Esophagus mucosa (tissue), 1 donor: ENCODE measurements around the gene CBX4. TPM values are rescaled to one million over a fixed set of nuclear protein-coding genes. Genes with fewer than 3 reads are reported as not detected.
"Not testable (repeated sequence)": the region's sequence is repeated elsewhere in the genome, so short reads cannot be mapped to it uniquely, and the experiment has no call there.

Experiments used
- ATAC-seq: fragments of 200-7000 bp; cut with Tn5 transposase; one replicate; pipeline ENCODE4 v1.9.1; 2020
- total RNA-seq: library from RNA; stranded (reverse); gene quantifications from one replicate; pipeline ENCODE4 v1.2.4, GENCODE V29; 2023
- donor health status: DM: yes; HTN: yes; CAD: no.

Gene CBX4
- total RNA-seq, 1 donor from 2014 or later = 25.2 TPM

DNA sequence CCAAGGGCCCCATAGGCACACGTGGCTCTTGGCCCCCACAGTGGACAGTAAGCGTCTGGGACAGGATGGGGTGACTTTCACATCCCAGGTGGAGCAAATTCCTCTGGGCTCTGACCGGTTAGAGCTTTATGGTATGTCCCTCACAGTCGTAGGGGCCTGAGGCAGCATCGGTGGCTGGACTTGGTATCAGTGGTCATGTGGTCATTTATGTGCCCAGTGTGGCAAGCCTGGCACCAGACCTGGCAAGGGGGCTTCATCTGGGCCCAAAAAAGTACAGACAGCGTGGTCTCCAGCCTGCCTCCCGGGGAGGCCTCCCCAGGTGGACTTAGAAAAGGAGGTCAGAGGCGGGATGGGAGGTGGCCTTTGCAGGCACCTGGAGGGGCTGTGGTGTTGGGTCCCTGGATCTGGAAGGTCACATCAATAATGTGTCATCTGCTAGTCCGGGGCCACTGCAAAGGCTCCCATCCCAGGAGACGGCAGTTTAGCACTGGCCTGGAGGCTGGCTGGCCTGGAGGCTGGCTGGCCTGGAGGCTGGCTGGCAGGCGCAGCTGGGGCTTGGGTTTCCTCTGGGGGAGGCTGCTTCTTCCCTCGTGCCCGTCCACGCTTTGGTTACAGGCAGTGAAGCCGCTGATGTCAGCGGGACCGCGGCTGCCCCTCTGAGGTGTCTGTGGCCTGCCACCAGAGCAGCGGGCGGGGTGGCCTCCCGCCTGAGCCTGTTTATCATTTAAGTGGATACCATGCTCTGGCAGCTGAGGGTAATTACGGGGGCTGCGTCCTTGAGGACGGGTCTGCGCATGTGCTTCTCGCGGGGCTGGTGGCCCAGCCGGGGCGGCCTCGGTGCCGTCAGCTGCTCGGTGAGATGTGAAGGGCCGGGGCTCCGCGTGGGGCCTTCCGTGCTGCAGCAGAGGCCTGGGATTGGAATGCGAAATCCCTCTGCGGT lies 20.7 kb upstream of the CBX4 start:
- ATAC-seq = no peak

DNA sequence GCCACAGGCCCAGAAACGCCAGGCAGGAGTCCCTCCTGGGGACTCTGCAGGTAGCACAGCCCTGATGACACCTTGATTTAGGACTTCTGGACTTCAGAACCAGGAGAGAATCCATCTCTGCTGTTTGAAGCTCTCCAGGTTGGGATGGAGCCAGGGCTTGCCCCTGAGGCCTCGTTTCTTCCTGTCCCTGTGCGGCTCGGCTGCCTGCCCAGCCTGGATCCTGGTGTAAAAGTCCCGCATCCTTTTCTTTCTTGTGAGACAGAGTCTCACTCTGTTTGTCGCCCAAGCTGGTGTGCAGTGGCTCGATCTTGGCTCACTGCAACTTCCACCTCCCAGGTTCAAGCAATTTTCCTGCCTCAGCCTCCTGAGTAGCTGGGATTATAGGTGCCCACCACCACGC lies 17.9 kb upstream of the CBX4 start:
- no peak for ATAC-seq

DNA sequence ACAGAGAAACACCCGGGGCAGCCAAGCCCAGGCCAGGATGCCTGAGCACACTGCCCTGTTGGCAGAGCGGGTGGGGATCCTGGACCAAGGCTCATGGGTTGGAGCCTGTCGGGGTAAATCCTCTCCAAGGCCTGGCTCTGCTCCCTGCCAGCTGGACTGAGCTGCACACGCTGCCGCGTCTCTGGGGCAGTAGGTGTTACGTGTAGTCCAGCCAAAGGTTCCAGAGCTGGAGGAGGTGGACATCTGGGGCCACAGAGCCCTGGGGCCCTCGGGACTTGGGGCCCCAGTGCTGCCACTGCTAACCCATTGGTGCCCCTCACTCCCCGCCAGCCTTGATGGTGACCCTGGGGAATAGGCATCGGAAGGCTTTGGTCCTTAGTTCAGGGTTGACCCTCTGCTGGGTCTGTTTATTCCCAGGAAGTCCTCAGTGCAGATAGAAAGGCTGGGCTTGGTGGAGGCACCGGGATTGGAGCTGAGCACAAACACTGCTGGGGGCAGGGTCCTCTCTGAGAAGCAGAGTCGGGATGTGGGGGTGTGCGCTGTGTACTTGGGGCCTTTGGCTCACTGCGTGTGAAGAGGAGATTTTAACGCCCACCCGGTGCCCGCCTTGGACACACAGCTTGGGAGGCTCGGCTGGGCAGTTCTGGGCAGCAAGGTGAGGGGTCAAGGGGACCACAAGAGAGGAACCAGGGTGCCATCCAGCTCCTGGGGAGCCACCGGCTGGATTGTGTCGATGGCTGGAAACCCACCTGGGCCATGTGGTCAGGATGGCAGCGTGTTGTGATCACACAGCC lies 16.3 kb upstream of the CBX4 start:
- ATAC-seq = no peak

DNA sequence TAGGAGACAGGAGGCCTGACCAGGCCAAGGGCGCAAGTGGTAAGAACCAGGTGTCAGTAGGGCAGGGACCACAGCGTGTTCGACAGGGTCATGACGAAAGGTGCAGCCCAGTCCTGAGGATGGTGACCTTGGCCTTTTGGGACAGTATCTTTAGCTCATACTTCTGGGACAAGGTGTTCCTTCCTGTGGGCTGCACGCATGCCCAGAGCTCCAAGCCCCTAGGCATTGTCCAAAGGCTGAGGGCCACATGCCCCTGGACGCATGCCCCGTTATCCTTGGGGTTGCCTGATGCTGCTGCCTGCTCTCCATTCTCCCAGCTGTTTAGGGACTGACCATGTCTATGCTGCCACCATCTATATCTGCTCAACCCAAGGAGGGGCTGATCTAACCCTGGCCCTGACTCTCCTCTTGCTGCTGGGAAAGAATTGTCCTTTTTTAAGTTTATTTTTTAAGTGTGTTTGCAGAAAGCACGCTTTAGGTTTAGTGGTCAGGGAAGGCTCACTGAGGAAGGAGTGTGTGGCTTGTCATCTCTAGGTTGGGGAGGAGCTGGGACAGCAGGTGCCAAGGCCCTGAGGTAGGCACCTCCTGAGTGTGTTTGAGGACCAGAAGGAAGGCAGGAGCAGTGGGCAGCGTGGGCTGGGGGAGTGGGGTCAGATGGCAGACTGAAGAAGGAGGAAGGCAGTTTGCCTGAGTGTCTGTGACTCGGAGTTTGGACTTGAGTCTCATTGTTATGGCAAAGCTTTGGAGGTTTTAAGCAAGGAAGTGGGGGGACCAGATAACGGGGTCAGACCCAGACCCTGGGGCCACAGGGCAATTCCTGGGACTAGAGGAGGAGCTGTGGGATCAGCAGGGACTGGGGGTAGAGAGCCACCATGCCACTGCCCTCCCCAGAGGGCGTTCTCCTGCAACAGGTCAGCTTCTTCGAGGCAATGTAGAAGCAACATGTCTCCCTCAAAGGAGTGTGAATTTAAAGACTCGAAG lies 15.1 kb upstream of the CBX4 start:
- ATAC-seq = no peak

DNA sequence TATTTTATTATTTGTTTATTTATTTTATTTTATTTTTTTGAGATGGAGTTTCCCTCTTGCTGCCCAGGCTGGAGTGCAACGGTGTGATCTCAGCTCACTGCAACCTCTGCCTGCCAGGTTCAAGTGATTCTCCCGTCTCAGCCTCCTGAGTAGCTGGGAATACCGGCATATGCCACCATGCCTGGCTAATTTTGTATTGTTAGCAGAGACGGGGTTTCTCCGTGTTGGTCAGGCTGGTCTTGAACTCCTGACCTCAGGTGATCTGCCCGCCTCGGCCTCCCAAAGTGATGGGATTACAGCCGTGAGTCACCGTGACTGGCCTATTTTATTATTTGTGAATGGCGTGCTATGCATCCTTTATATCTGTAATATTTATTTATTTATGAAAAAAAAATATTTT lies 13.9 kb upstream of the CBX4 start:
- ATAC-seq = not testable (repeated sequence)

DNA sequence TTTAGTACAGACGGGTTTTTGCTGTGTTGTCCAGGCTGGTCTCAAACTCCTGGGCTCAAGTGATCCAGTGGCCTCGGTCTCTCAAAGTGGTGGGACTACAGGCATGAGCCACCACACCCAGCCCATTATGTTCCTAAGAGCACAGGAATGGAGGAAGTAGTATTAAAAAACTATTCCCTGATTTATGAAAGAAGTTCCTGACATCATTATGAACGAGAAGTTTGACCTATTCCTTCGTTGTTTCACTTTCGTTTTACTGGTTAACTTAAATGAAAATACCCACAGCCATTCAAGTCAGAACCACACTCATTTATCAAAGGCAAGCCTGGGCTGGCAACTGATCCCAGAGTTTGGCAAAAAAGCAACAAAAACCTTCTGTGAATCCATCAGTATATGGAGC lies 13.5 kb upstream of the CBX4 start:
- ATAC-seq = no peak

DNA sequence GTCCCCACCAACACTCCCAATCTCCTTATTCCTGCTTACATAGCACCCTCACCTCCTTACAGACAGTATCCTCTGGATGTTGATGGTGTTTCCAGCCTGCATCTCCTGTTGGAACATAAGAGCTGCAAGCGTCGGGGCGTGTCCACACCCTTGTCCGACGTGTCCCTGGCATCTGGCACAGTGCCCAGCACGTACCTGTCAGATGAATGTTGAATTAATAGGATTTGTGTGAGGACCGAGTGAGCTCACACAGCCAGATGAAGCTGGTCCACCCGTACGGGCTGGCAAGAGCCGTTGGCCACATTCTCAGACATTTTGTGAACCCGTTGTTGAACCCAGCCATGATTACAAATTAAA lies 12.2 kb upstream of the CBX4 start:
- ATAC-seq = peak; percentile 78

DNA sequence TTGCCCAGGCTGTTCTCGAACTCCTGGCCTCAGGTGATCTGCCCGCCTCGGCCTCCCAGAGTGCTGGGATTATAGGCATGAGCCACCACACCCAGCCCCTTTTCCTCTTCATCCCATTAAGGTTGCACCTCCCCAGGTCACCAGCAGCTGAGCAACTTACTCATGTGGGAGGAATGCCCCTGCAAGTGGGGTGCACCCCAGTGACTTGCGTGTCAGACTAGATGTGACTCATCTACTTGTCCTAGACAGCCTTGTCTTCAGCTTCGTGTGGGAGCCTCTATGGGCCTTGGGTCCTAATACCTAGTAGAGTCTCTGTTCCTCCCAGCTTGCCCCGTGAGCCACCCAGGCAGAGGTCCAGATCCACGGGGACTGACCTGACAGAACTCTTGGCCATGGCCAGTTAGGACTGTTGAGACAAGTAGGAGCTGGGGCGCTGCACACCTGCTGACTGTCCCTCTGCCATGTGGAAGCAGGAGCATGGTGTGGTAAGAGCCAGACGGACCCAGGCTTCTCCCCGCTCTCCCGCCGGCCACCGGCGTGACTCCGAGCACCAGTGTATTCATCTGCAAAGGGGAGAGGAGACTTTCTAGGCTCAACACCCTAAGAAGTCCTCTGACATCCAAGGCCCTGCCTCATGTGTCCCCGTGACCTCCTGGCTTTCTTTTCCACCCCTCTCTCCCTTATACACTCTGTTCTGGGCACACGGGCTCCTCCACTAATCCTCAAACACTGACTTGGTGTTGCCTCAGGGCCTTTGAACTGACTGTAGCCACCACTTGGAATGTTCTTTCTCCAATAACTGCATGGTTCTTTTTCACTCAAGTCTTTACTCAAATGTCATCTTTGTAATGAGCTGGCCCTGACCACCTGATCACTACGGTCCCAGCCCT lies 11.6 kb upstream of the CBX4 start:
- peak; percentile 91 for ATAC-seq

DNA sequence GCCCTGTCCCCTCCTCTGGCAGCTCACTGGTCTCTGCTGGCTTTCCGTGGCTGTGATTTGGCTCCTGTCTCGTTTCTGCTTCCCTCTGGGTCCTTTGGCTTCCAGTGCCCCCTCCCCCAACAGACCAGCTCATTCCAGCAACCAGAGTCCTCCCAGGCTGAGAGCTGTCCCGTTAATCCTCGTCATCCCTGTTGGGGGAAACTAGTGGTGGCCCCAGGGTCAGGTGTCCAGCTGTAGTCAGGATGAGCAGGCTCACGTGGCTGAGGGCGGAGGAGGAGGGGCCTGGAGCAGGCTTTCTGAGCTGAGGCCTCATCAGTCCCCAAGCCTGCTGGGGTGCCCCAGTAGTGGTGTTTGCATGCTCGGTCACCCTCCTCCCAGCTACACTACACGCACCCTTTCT lies 10.7 kb upstream of the CBX4 start:
- ATAC-seq = no peak

DNA sequence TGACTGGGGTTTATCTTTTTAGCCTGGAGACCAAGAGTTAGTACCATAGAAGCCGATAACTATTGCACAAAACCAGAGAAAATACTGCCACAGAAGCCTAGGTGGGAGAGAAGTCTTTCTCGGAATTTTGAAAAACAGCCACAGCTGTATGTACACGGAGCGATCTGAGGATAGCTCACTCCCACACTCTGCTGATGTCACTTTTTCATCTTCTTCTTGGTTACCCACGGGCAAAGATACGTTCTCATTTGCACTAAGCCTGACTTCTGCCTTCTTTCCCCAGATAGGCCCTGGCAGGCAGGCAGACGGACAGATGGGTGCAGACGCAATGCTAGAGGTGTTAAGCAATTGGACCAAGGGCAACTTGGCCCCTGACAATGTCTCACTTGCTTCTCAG lies 9.1 kb upstream of the CBX4 start:
- ATAC-seq = no peak

DNA sequence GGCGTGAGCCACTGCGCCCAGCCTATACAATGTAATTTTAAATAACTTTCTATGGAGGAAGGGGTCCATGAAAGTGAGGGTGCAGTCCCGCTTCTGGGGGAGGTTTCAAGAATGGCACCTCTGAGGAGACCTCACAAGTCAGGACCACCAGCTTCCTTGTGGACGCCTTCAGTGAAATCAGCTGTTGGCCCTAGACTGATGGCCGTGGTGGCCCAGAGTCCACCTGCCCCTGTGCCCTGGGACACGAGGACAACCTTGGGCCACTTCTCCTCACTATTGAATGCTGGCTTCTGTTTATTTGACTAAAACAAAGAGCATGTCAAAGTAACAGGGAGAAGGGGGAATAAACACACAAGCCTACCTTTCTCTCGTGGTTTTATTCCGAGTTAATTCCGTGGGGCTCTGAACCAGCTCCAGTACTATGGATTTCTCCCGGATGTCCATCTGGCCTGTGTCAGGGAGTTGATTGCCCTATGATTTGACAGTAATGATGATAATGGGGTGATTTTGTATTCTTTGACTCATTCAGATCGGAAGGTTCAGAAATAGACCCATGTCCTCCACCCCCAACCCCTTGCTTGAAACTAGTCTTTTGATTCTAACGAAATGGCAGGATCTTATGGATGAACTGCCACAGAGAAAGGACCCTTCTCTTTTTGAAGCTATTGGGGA lies 8.6 kb upstream of the CBX4 start:
- no peak for ATAC-seq

DNA sequence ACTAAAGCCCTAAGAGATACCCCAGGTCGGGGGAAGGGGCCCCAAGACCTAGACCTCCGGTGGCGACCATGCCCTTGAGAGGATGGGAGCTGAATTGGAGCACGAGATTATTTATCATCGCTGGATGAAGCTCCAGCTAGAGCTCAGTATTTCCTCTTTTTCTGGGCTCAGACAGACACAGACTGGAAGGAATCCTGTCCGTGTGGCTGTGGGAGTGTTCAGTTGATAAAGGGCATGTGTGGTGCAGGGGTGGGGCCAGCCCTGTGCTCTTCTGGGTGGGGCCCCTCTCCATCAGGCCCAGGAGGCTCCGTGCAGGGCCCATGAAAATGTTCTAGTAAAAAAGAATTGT lies 6.3 kb upstream of the CBX4 start:
- ATAC-seq = no peak

DNA sequence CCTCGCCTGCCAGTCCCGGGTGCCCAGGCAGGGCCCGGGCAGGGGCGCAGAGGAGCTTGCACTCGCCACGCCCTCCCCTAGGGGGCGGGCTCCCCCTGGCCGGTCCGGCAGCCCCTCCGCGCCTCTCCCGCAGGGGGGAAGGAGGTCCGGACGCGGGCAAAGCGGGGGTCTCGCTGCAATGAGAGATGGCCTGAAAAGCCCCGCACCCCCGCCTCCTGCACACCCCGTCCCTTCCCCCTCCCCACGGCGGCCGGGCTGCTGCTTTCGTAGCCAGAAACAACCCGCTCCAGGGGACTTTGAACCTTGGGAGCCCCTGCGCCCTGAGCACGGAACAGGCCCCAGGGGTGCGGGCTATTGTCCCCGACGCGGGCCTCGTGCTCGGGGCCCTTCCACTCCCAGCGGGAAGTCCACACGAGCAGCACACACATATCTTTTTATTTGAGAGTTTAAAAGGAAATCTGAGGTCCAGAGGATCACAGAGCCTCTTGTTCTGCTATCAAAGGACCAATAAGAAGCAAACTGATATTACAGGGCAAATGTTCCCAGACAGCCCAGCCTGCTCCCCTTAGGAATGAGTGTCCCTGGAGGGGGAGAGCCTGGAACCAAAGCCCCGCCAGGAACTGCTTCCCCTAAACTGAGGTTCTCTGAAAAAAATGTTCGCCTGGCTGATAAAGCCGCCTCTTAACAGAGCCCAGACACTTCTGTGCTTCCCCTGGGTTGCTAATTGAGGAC lies 5.8 kb upstream of the CBX4 start:
- peak; percentile 31 for ATAC-seq

DNA sequence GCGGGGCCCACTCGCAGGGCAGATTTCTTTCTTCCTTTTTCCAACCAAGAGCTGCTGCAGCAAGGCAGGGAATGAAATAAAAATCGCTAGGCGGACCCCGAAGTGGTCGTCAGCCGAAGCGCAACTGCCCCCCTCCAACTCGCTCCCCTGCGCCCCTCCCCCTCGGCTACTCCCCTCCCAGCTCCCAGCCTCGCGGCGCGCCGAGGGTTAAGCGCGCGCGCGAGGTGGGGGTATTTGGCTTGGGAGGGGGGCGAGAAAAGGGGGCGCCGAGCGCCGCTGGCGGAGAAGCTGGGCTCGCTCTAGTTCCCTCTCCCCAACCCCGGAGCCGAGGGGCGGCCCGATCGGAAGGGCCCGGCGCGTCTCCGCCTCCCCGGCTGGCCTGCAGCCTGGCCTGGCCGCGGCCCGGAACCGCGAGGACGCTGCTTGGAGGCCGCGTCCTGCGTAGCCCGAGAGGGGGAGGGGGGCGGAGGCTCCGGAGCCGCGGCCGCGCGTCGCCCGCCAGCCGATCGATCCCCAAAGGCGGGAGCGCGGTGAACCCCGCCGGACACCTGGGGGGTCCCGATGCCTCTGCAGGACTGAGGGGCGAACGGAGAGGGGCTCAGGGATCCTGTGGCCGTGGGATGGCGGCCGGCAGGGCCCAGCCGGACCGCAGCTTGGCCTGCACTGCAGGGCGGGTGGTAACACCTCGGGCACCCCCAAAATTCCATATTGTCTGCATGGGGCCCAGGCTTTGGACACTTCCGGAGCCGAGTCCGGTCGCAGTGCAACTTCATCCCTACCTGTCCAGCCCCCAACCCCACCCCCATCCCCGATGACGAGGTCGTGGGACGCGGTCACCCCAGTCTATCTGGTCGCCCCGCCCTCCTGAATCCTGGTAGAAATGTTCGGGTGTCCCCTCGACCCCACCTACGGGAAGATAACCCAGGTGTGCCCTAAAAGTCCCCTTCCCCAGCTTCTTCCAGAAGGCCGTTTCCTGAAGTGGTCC lies 4.9 kb upstream of the CBX4 start:
- peak; percentile 3 for ATAC-seq

DNA sequence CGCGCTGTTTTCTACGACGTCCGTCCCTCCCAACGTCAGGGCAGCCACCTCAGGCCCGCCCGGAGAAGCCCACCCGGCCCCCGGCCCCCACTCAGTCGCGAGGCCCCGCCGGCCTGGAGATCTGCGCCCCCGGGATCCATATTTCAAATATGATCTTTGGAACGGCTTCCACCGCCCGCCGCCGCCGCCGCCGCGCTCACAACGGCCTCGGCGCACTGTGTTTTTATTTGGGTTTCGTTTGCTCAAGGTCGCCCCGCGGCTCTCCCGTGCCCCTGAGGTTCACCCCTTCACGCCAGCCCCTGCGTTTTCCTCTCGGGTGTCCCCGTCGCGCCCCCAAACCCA lies 4.2 kb upstream of the CBX4 start:
- ATAC-seq = no peak

DNA sequence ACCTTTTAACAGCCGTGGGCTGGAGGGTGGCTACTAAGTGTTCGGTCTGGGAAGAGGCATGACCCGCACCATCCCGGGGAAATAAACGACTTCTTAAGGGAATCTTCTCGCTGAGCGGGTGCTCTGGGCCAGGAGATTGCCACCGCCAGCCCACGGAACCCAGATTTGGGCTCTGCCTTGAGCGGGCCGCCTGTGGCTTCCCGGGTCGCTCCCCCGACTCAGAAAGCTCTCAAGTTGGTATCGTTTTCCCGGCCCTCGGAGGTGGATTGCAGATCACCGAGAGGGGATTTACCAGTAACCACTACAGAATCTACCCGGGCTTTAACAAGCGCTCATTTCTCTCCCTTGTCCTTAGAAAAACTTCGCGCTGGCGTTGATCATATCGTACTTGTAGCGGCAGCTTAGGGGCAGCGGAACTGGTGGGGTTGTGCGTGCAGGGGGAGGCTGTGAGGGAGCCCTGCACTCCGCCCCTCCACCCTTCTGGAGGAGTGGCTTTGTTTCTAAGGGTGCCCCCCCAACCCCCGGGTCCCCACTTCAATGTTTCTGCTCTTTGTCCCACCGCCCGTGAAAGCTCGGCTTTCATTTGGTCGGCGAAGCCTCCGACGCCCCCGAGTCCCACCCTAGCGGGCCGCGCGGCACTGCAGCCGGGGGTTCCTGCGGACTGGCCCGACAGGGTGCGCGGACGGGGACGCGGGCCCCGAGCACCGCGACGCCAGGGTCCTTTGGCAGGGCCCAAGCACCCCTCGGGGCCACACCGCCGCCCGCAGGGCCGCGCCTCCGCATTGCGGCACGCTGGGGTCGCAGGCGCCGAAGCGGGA lies 3.6 kb upstream of the CBX4 start:
- ATAC-seq = no peak

DNA sequence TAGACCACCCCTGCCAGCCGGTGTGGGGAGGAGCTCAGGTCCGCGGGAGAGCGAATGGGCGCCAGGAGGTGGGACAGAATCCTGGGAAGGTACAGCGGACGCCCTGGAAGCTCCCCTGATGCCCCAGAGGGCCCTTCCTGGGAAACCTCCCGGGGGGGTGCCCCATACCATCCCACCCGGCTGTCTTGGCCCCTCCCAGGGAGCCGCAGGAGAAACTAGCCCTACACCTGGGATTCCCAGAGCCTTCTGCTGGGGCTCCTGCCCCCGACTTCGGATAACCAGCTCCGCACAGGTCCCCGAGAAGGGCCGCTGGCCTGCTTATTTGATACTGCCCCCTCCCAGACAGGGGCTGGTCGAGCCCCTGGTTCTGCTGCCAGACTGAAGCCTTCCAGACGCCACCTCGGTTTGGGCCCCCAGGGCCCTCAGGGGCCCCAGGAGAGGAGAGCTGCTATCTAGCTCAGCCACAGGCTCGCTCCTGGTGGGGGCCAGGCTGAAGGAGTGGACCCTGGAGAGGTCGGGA lies 3.0 kb upstream of the CBX4 start:
- no peak for ATAC-seq
